B cell (primary cell): ENCODE data around the gene MED31.

Experiments
- CTCF ChIP-seq: fragments of 200-600 bp; IDR thresholded peaks from one replicate; pipeline ENCODE4 v1.8.0; 2022; ENCODE audit warnings: antibody characterized with exemption, mild to moderate bottlenecking
- EZH2 ChIP-seq: IDR thresholded peaks from 2 replicates; pipeline ENCODE4 v1.6.1; 2012; ENCODE audit warnings: borderline replicate concordance, low read depth, mild to moderate bottlenecking, moderate library complexity, low read length; ENCODE audit not compliant: insufficient read depth, poor library complexity, severe bottlenecking

- TF ChIP-seq CTCF (no peak), EZH2 (no peak)
Observed at GRCh38 chr17:6603744-6604325, 47.6 kb downstream of the MED31 start.
